ENCODE measurements around the gene STOX2.

Gene STOX2

GRCh38 chr4:183909801-183910200 lies 4.7 kb downstream of the STOX2 start:
- Histone ChIP-seq H3K4me2 (ENCODE audit: low read length) (no peak overlapping the region), H3K9me3 (ENCODE audit: control insufficient read depth, insufficient read depth, low read length) (no peaks in the 10 kb centered on the region), H3K27ac (ENCODE audit: low read depth, low read length) (no peak overlapping the region), H3K9me2 (replicated peaks; ENCODE audit: control insufficient read depth, low read length) (no peaks in the 10 kb centered on the region), H3K36me3 (ENCODE audit: control insufficient read depth, low read length) (no peaks in the 10 kb centered on the region), H3K79me2 (ENCODE audit: control insufficient read depth, low read length) (no peaks in the 10 kb centered on the region), H3K4me3 (ENCODE audit: low read length) (no peak overlapping the region), H3K4me1 (ENCODE audit: control insufficient read depth, low read length) (no peaks in the 10 kb centered on the region), H3K27me3 (ENCODE audit: control insufficient read depth, low read length) (no peaks in the 10 kb centered on the region), H4K20me1 (ENCODE audit: control insufficient read depth, insufficient read depth, low read depth, low read length) (no peaks in the 10 kb centered on the region), H3F3A (ENCODE audit: control insufficient read depth, insufficient read depth) (no peaks in the 10 kb centered on the region)
- TF ChIP-seq EZH2phosphoT487 (IDR thresholded peaks at IDR 0.05; ENCODE audit: borderline replicate concordance, low read length) (no peak), CTCF (IDR thresholded peaks at IDR 0.05; ENCODE audit: low read depth, low read length, poor library complexity, severe bottlenecking) (no peak)

GRCh38 chr4:183912585-183912984 lies 7.5 kb downstream of the STOX2 start:
- Histone ChIP-seq H3K79me2 (ENCODE audit: control insufficient read depth, low read length) (no peaks in the 10 kb centered on the region), H3K27ac (ENCODE audit: low read depth, low read length) (no peak overlapping the region), H3K36me3 (ENCODE audit: control insufficient read depth, low read length) (no peaks in the 10 kb centered on the region), H3K4me2 (ENCODE audit: low read length) (no peak overlapping the region), H3F3A (ENCODE audit: control insufficient read depth, insufficient read depth) (no peaks in the 10 kb centered on the region), H3K4me1 (ENCODE audit: control insufficient read depth, low read length) (no peaks in the 10 kb centered on the region), H3K4me3 (ENCODE audit: low read length) (no peak overlapping the region), H3K27me3 (ENCODE audit: control insufficient read depth, low read length) (no peaks in the 10 kb centered on the region), H4K20me1 (ENCODE audit: control insufficient read depth, insufficient read depth, low read depth, low read length) (no peaks in the 10 kb centered on the region), H3K9me3 (ENCODE audit: control insufficient read depth, insufficient read depth, low read length) (no peaks in the 10 kb centered on the region), H3K9me2 (replicated peaks; ENCODE audit: control insufficient read depth, low read length) (no peaks in the 10 kb centered on the region)
- TF ChIP-seq CTCF (IDR thresholded peaks at IDR 0.05; ENCODE audit: low read depth, low read length, poor library complexity, severe bottlenecking) (no peak), EZH2phosphoT487 (IDR thresholded peaks at IDR 0.05; ENCODE audit: borderline replicate concordance, low read length) (no peak)

GRCh38 chr4:183915976-183916375 lies 10.9 kb downstream of the STOX2 start:
- Histone ChIP-seq H3K27ac (ENCODE audit: low read depth, low read length) (no peak overlapping the region), H3F3A (ENCODE audit: control insufficient read depth, insufficient read depth) (no peaks in the 10 kb centered on the region), H3K9me3 (ENCODE audit: control insufficient read depth, insufficient read depth, low read length) (no peaks in the 10 kb centered on the region), H3K27me3 (ENCODE audit: control insufficient read depth, low read length) (no peaks in the 10 kb centered on the region), H3K9me2 (replicated peaks; ENCODE audit: control insufficient read depth, low read length) (no peaks in the 10 kb centered on the region), H3K4me3 (ENCODE audit: low read length) (no peak overlapping the region), H3K79me2 (ENCODE audit: control insufficient read depth, low read length) (no peaks in the 10 kb centered on the region), H3K4me1 (ENCODE audit: control insufficient read depth, low read length) (no peaks in the 10 kb centered on the region), H3K36me3 (ENCODE audit: control insufficient read depth, low read length) (no peaks in the 10 kb centered on the region), H4K20me1 (ENCODE audit: control insufficient read depth, insufficient read depth, low read depth, low read length) (no peaks in the 10 kb centered on the region), H3K4me2 (ENCODE audit: low read length) (no peak overlapping the region)
- no peak for TF ChIP-seq CTCF (IDR thresholded peaks at IDR 0.05; ENCODE audit: low read depth, low read length, poor library complexity, severe bottlenecking)

GRCh38 chr4:183918696-183919095 lies 13.6 kb downstream of the STOX2 start:
- H3K4me1 ChIP-seq (ENCODE audit: control insufficient read depth, low read length): peaks cover 10% of the 10 kb centered on the region
- H3K9me3 ChIP-seq (ENCODE audit: control insufficient read depth, insufficient read depth, low read length): no peaks in the 10 kb centered on the region
- no peak overlapping the region for H3K4me2 ChIP-seq (ENCODE audit: low read length)
- no peaks in the 10 kb centered on the region for H4K20me1 ChIP-seq (ENCODE audit: control insufficient read depth, insufficient read depth, low read depth, low read length)
- H3F3A ChIP-seq (ENCODE audit: control insufficient read depth, insufficient read depth): no peaks in the 10 kb centered on the region
- H3K79me2 ChIP-seq (ENCODE audit: control insufficient read depth, low read length): no peaks in the 10 kb centered on the region
- no peak overlapping the region for H3K4me3 ChIP-seq (ENCODE audit: low read length)
- TF ChIP-seq EZH2phosphoT487 (IDR thresholded peaks at IDR 0.05; ENCODE audit: borderline replicate concordance, low read length) (no peak), CTCF (IDR thresholded peaks at IDR 0.05; ENCODE audit: low read depth, low read length, poor library complexity, severe bottlenecking) (no peak)
- no peak overlapping the region for H3K27ac ChIP-seq (ENCODE audit: low read depth, low read length)
- H3K27me3 ChIP-seq (ENCODE audit: control insufficient read depth, low read length): no peaks in the 10 kb centered on the region
- no peaks in the 10 kb centered on the region for H3K36me3 ChIP-seq (ENCODE audit: control insufficient read depth, low read length)
- no peaks in the 10 kb centered on the region for H3K9me2 ChIP-seq (replicated peaks; ENCODE audit: control insufficient read depth, low read length)

All from DOHH2 (cell line).